ENCODE measurements around the gene TAF9B.

DNA sequence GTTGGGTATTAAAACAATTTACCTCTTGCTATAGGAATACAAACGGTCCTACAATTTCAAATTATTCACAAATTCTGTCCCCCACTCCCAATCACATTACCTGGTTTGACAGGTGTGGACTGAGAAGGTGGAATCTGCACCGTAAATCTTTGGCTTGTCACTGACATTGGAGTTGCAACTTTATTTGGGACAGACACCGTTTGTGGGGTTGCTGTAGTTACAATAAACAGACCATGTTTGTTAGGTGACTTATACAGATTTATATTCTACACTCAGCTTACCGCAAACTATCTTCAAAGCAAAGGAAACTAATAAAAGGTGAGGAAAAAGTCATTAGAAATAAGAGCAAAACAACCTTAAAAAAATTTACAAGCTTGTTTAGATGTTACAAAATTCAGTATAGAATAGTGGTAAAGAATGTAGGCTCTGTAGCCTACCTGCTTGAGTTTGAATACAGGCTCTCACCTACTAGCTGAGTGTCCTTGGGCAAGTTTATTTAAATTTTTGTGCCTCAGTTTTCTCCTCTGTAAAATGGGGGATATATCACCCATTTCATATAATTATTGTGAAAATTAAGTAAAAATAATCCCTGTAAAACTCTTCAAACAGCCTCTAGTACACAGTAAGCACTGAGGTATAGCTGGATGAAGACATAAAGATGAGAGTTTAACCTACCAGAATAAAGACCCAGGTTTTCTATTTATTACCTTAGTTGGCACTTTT is 6.1 kb downstream of the TAF9B start:
- TF ChIP-seq, protein P1, sequence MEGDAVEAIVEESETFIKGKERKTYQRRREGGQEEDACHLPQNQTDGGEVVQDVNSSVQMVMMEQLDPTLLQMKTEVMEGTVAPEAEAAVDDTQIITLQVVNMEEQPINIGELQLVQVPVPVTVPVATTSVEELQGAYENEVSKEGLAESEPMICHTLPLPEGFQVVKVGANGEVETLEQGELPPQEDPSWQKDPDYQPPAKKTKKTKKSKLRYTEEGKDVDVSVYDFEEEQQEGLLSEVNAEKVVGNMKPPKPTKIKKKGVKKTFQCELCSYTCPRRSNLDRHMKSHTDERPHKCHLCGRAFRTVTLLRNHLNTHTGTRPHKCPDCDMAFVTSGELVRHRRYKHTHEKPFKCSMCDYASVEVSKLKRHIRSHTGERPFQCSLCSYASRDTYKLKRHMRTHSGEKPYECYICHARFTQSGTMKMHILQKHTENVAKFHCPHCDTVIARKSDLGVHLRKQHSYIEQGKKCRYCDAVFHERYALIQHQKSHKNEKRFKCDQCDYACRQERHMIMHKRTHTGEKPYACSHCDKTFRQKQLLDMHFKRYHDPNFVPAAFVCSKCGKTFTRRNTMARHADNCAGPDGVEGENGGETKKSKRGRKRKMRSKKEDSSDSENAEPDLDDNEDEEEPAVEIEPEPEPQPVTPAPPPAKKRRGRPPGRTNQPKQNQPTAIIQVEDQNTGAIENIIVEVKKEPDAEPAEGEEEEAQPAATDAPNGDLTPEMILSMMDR (IDR thresholded peaks at IDR 0.05): no peak
- no peak for TF ChIP-seq POLR2A (IDR thresholded peaks at IDR 0.05)

Measured in right lobe of liver (tissue), 4 donors.